Fibroblast of villous mesenchyme (primary cell): ENCODE measurements around the gene ESRRG. TPM values are rescaled to one million over a fixed set of nuclear protein-coding genes. Genes with fewer than 3 reads are reported as not detected.
A peak's percentile ranks its signal among the peaks of the same experiment; 100 is the strongest.
"Not testable (repeated sequence)": the region's sequence is repeated elsewhere in the genome, so short reads cannot be mapped to it uniquely, and the experiment has no call there.

Source experiments
- DNase-seq: peaks from one replicate; pipeline ENCODE4 v3.0.0-alpha.2; 2010; ENCODE audit warnings: low read depth
- H3K4me3 ChIP-seq: 2 replicates; pipeline ENCODE4 v1.5.1; 2011; ENCODE audit warnings: low read depth, mild to moderate bottlenecking, low read length
- total RNA-seq: library from RNA; depleted of rRNA; stranded (reverse); fragments of >200 nt; gene quantifications from 2 replicates; pipeline ENCODE4 v1.2.3, GENCODE V29; 2012
- TF ChIP-seq, protein P1 (sequence below): IDR thresholded peaks from 2 replicates; pipeline ENCODE4 v1.5.1; 2012; ENCODE audit warnings: low read depth, mild to moderate bottlenecking, low read length; ENCODE audit not compliant: insufficient read depth

ESRRG gene
- total RNA-seq, 1 donor: under 0.01 TPM

DNA sequence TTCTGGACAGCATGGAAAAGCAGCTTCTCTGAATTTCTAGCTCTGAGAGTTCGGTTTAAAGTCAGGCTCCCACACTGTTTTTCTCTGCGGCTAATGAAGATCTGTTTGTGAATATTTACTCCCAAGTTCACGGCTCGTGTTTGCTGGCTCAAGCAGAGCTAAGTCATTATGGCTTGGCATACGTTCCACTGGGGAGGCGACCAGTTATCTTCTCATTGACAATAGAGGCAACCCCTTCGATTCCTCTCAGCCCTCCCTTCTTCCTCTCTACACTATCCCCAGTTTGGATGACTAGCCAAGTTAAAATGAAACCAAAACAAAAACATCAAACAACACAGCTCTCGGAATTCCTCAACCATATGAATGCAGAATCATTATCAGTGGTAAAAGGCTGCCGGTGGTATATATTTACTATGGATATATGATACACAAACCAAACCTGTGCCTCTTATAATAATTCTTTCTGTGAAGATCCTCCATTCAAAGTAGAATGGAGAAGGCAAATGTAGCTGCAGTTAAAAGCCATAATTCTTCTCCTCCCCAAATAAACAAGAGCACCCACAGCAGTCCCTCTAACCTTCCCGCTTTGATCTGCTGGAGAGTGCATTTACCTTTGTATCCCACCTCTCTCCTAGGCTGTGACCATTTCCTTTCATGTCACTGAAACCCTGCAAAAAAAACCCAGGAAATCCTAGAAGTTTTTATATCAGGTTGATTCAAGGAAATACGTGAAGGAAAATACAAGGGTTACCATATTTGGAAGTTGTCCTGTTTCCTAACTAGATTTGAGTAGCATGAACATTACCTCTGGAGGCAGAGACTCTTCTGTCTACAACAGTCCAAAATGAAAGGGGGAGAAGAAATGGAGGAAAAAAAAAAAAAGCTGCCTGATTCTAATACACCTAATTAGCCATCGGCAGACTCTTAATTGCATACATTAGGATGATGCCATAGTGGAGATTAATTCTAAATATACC is 191.7 kb downstream of the ESRRG start:
- peak overlapping the region; percentile 59 for H3K4me3 ChIP-seq
- DNase-seq: peak; percentile 35
- TF ChIP-seq, protein P1, sequence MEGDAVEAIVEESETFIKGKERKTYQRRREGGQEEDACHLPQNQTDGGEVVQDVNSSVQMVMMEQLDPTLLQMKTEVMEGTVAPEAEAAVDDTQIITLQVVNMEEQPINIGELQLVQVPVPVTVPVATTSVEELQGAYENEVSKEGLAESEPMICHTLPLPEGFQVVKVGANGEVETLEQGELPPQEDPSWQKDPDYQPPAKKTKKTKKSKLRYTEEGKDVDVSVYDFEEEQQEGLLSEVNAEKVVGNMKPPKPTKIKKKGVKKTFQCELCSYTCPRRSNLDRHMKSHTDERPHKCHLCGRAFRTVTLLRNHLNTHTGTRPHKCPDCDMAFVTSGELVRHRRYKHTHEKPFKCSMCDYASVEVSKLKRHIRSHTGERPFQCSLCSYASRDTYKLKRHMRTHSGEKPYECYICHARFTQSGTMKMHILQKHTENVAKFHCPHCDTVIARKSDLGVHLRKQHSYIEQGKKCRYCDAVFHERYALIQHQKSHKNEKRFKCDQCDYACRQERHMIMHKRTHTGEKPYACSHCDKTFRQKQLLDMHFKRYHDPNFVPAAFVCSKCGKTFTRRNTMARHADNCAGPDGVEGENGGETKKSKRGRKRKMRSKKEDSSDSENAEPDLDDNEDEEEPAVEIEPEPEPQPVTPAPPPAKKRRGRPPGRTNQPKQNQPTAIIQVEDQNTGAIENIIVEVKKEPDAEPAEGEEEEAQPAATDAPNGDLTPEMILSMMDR: no peak

GRCh38 chr1:216529851-216530250 is 193.4 kb downstream of the ESRRG start:
- not testable (repeated sequence) for DNase-seq, H3K4me3 ChIP-seq

GRCh38 chr1:216528816-216529215 is 194.4 kb downstream of the ESRRG start:
- no peak for DNase-seq
- TF ChIP-seq, protein P1: no peak
- H3K4me3 ChIP-seq: no peak overlapping the region

DNA sequence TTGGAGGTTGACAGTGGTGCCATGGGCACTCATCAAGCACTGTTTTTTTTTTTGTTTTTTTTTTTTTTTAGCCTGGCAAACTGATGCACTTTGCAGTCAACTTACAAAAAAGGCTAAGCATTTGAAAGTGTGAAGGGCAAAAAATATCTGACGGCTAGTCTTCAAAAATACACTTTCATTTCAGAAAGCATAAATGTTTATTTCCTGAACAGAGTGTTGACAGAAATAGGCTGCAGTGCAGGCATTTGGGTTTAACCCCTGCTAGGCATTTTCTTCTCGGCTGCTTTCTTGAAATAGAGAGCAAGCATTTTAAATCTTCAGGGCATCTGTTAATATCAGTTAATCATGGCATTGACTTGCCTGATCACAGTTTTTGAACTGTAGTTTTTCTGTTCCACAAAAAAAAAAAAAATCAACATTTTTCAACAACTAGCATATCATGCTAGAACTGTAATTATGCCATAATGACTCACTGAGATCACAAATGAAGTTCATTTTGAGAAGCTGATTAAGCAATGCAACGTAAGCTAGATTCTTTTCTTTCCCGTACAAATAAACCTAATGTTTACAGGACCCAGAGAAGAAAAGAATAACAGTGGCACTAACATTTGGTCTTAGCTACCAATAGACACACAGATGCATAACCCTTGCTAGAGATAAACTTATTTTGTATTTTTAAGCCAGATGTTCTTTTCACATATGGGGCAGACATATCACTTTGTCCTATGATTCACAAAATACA is 199.6 kb downstream of the ESRRG start:
- no peak overlapping the region for H3K4me3 ChIP-seq

GRCh38 chr1:216523043-216523442 is 200.2 kb downstream of the ESRRG start:
- no peak overlapping the region for H3K4me3 ChIP-seq
- TF ChIP-seq, protein P1: no peak
- no peak for DNase-seq

More for the DNA sequence above, 199.6 kb downstream of the ESRRG start:
- TF ChIP-seq, protein P1: no peak
- peak; percentile 55 for DNase-seq

DNA sequence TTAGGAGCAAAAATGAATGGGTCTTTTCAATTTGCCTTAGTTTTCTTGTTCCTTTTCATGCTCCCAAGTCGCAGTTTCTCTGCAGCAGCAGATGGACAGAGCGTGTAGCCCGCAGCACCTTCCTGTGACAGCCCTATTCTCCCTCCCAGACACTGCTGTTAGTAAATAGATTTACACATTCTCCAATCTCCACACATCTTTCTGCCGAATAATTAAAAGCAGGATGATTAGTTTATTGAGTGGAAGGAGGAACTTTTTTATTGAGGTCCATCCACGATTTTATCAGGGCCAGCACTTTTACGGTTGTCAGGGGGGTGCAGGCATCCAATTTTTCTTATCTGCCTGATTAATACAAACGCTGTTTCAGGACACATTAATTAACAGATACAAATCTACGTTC is 201.8 kb downstream of the ESRRG start:
- H3K4me3 ChIP-seq: no peak overlapping the region
- TF ChIP-seq, protein P1: no peak
- DNase-seq: no peak

GRCh38 chr1:216518844-216519627 is 204.2 kb downstream of the ESRRG start:
- DNase-seq: no peak
- no peak overlapping the region for H3K4me3 ChIP-seq
- TF ChIP-seq, protein P1: no peak
